Endometrium (tissue), 2 donors: ENCODE measurements around the gene FRRS1L.
"Not testable (repeated sequence)": the region's sequence is repeated elsewhere in the genome, so short reads cannot be mapped to it uniquely, and the experiment has no call there.

Source experiments
- FAIRE-seq: peaks from 2 replicates; lab custom pipeline; 2012; peaks lifted over from hg19 to GRCh38; lab: Jason Lieb, UNC
- donor health status: control.
- donor health status: control.

The FRRS1L gene

GRCh38 chr9:109129470-109130197 lies 37.4 kb downstream of the FRRS1L start:
- no peak for FAIRE-seq

- FAIRE-seq: not testable (repeated sequence)
These were observed 40.4 kb downstream of the FRRS1L start for GRCh38 chr9:109126671-109127070.

GRCh38 chr9:109124121-109124520 lies 42.9 kb downstream of the FRRS1L start:
- FAIRE-seq: no peak

- no peak for FAIRE-seq
These were observed 44.1 kb downstream of the FRRS1L start for GRCh38 chr9:109122726-109123621.

- FAIRE-seq: no peak
These were observed 45.7 kb downstream of the FRRS1L start for GRCh38 chr9:109121232-109121796.

- FAIRE-seq: no peak
These were observed 46.8 kb downstream of the FRRS1L start for GRCh38 chr9:109120204-109120789.

GRCh38 chr9:109119439-109120203 lies 47.4 kb downstream of the FRRS1L start, which contains the start of gene TMEM245:
TSS of gene TMEM245 (minus strand) at chr9:109119947. CDS start at chr9:109119913, 34 bp downstream.
- FAIRE-seq: peak; percentile 80

GRCh38 chr9:109118808-109119438 lies 48.1 kb downstream of the FRRS1L start:
- FAIRE-seq: no peak

- no peak for FAIRE-seq
These were observed 48.9 kb downstream of the FRRS1L start for GRCh38 chr9:109117856-109118807.

- no peak for FAIRE-seq
These were observed 51.0 kb downstream of the FRRS1L start for GRCh38 chr9:109115931-109116526.

GRCh38 chr9:109114670-109115069 lies 52.4 kb downstream of the FRRS1L start:
- FAIRE-seq: no peak

- no peak for FAIRE-seq
These were observed 53.0 kb downstream of the FRRS1L start for GRCh38 chr9:109113892-109114609.

- FAIRE-seq: no peak
These were observed 53.8 kb downstream of the FRRS1L start for GRCh38 chr9:109113254-109113653.

GRCh38 chr9:109110329-109111021 lies 56.6 kb downstream of the FRRS1L start:
- FAIRE-seq: no peak

- FAIRE-seq: no peak
These were observed 57.1 kb downstream of the FRRS1L start for GRCh38 chr9:109109967-109110328.

GRCh38 chr9:109108318-109108717 lies 58.7 kb downstream of the FRRS1L start:
- no peak for FAIRE-seq

GRCh38 chr9:109107402-109108240 lies 59.4 kb downstream of the FRRS1L start:
- FAIRE-seq: no peak
